A204.1 (cell line): ENCODE measurements around the gene POU4F2.

Experiments used
- FAIRE-seq: peaks from 2 replicates; lab custom pipeline; 2012; peaks lifted over from hg19 to GRCh38; lab: Jason Lieb, UNC

Gene POU4F2, protein sequence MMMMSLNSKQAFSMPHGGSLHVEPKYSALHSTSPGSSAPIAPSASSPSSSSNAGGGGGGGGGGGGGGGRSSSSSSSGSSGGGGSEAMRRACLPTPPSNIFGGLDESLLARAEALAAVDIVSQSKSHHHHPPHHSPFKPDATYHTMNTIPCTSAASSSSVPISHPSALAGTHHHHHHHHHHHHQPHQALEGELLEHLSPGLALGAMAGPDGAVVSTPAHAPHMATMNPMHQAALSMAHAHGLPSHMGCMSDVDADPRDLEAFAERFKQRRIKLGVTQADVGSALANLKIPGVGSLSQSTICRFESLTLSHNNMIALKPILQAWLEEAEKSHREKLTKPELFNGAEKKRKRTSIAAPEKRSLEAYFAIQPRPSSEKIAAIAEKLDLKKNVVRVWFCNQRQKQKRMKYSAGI

DNA sequence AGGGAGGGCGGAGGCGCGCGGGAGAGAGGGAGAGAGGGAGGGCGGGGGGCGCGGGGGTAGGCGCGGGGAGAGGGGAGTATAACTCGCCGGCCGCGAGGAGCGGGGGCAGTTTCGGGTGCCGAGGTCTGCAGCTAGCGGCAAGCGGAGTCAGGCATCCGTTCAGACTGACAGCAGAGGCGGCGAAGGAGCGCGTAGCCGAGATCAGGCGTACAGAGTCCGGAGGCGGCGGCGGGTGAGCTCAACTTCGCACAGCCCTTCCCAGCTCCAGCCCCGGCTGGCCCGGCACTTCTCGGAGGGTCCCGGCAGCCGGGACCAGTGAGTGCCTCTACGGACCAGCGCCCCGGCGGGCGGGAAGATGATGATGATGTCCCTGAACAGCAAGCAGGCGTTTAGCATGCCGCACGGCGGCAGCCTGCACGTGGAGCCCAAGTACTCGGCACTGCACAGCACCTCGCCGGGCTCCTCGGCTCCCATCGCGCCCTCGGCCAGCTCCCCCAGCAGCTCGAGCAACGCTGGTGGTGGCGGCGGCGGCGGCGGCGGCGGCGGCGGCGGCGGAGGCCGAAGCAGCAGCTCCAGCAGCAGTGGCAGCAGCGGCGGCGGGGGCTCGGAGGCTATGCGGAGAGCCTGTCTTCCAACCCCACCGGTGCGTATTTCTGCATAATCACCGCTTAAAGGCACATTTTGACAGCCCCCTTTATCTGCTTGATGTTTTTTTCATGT is at the start of gene POU4F2:
POU4F2 (plus strand) TSS at position 108 of the 720 bp plus-strand sequence; CDS start at position 356, 248 bp downstream.
- FAIRE-seq = no peak

DNA sequence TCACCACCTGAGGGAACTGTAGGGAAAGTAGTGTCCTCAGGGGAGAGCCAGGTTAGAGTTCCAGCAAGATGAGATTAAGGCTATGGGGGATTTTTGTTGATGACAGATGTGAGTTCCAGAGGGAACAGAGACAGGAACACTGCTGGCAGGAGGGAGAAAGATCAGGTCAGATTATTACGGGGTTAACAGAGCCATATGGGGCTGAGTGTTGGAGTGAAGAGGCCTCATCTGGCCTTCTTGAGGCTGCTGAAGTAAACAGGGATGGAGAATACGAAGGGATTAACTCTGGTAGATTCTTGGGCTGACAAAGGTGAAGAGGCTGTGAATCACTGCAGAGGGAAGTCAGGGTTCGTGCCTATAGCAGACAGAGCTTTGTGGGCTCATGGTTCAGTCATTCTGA is 47.9 kb upstream of the POU4F2 start:
- FAIRE-seq = no peak

DNA sequence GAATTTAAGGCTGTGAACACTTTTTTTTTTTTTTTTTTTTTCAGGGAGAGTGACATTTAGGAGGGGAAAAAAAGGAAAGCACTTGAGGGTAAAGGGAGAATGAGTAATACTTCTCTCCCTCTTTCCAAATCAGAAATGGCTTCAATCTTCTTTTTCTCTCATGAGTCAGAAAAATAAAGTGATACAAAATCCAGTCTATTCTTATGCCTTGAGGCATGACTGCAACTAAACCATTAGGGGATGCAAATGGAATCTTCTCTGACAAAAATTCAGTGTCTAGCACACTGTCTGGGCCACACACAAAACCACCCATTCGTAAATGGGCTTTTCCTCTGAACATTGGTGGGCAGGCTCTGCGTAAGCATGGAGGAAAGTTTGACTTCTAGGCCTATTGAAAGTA is 46.7 kb upstream of the POU4F2 start:
- no peak for FAIRE-seq

DNA sequence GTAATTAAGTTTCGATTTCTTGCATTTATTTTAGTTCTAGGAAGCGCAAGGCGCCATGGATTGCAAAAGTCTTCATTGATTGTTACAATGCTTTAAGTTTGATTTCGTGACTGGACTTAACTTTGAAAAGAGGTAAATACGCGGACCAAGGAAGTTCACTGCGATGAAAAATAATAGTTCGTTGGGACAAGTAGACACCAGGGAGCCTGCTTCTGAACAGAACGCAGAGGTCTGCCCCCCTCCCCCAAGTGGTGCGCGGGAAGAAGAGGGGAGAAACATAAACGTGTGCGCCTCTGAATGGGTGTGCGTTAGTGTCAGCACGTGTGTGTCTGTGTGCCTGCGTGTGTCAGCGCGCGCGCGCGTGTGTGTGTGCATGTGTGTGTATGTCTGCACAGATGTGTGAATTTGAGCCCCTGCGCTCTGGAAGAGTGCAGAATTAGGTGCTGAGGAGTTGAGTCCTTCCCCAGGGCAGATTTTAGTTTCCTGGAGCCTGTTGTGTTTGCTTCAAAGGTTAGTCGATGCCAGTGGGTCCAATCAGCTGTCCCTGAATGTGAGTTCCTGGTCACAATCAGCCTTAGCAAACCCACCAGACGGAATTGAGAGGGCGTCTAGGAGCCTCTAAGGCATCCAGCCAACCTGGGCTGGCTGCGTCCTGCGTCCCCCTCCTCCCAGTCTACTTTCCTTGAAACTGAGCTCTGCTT is 5.8 kb upstream of the POU4F2 start:
- FAIRE-seq = no peak

DNA sequence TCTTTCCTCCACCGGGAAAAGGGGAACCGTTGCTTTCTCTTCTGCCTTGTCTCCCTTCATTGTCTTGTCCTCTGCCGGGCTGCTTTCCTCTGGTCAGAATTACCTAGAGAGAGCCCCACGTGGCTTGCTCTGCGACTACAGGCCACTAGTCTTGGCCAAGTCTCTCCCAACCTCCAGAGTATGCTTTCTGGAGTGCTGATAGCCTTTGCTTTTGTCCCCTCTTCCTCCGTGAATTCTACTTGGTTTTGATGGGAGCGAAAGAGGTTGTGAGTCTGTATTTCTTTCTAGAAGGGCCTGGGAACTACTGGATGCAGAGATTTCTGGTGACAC is 5.3 kb upstream of the POU4F2 start:
- FAIRE-seq = no peak

DNA sequence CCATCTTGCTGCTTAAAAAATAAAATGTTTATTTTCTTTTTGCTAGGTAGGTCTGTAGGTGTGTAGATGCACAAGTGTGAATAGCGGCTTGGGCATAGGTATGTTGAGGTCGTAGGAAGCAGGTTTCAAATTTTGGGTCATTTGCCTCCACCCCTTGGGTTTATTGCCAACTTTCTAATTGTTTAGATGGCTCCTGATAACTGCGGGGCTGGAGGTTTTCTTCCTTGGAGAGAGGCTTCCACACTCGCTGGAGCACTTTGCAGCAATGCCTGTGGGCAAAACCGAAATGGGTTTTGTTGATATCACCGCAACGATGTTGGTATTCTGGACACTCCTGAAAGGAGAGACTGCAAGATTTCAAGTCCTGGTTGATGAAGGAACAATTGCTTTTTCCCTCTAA is 3.9 kb upstream of the POU4F2 start:
- FAIRE-seq = no peak

DNA sequence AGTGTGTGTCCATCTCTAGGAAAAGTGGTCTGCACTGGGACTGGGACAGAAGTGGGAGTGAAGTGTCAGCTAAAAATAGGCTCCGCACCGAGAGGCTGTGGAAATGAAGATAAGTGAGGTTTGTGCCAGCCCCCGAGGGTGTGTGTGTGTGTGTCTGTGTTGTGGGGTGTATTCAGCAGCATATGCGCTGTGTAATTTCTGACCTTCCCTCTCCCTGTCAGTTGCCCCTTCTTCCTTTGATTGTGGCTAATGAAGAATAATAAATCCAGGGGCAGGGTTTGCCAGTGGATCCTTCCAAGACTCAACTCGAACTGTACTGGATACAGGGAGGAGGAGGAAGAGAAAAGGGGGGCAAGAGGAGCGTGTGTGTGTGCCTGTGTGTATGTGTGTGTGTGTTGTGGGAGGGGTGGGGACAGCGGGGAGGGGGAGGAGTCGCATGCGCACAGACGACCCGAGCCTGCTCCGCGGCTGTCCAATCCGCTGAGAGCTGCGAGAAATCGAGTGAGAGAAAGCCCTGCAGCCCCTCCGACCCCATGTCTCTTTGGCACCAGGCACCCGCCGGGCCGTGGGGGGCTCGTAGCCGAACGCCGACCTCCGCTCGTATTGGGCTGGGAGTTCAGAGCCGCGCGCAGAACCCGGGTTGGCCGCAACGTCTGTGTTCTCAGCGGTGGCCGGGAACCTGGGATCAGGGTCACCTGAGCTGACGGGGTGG is 916 bp upstream of the POU4F2 start:
- FAIRE-seq = no peak

DNA sequence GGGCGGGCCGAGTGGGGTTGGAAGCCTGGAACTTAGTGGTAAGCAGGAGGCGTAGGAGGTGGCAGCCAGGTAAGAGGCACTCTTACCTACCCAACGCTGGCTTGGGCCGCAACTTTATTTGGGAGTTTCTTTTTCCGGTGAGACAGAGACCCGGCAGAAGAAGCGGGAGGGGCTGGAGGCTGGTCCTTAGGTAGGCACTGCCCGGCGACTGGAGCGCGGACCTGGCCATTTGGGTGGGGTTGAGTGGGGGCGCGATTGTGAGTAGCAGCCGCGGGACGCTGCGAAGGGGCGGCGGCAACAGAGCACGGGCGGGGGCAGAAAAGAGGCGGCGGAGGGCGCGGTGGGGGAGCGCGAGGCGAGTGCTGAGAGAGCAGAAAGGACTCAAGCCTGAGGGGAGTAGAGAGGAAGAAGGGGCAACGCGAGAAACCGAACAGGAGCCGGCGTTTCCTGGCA is 334 bp upstream of the POU4F2 start:
- no peak for FAIRE-seq

DNA sequence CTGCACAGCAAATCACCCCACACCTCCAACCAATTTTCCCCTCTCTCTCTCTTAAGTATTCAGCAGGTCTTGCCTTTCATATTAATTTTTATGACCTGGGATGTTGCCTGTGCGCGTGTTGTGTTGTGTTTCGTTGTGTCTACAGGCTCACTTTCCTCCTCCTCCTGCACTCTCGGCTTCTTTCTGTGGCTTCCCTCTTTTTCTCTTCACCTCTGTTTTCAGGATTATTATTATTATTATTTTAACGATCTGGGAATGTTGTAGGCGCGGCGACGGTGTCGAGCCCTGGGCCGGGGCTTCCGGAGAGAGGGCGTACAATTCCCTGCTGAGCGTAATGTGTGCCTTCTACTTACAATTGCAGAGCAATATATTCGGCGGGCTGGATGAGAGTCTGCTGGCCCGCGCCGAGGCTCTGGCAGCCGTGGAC is 826 bp downstream of the POU4F2 start:
- FAIRE-seq = no peak

DNA sequence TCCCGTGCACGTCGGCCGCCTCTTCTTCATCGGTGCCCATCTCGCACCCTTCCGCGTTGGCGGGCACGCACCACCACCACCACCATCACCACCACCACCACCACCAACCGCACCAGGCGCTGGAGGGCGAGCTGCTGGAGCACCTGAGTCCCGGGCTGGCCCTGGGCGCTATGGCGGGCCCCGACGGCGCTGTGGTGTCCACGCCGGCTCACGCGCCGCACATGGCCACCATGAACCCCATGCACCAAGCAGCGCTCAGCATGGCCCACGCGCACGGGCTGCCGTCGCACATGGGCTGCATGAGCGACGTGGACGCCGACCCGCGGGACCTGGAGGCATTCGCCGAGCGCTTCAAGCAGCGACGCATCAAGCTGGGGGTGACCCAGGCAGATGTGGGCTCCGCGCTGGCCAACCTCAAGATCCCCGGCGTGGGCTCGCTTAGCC is 1.4 kb downstream of the POU4F2 start:
- FAIRE-seq = no peak

DNA sequence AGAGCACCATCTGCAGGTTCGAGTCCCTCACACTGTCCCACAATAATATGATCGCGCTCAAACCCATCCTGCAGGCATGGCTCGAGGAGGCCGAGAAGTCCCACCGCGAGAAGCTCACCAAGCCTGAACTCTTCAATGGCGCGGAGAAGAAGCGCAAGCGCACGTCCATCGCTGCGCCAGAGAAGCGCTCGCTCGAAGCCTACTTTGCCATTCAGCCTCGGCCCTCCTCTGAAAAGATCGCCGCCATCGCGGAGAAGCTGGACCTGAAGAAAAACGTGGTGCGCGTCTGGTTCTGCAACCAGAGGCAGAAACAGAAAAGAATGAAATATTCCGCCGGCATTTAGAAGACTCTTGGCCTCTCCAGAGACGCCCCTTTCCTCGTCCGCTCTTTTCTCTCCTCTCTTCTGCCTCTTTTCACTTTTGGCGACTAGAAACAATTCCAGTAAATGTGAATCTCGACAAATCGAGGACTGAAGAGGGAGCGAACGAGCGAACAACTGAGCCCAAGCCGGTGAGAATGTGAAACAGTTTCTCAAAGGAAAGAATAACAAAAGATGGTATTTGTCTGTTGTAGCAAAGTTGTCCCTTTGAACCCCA is 1.9 kb downstream of the POU4F2 start:
- FAIRE-seq = no peak

DNA sequence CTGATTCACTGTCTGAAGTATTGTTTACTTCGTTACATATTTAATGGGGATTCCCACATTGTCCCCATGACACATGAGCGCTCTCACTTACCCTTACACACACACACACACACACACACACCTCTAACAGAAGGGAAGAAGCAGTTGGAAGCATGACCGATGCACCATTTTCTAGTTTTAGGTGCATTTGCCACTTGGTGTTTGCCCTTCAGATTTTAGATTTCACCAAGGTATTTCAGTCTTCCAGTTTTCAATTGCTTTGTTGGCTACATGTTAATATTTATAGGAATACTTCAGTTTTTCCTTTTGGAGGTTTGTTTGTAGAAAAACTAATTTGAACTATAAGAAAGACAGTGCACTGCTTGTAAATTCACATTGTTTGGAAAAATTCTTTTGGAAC is 3.1 kb downstream of the POU4F2 start:
- no peak for FAIRE-seq

DNA sequence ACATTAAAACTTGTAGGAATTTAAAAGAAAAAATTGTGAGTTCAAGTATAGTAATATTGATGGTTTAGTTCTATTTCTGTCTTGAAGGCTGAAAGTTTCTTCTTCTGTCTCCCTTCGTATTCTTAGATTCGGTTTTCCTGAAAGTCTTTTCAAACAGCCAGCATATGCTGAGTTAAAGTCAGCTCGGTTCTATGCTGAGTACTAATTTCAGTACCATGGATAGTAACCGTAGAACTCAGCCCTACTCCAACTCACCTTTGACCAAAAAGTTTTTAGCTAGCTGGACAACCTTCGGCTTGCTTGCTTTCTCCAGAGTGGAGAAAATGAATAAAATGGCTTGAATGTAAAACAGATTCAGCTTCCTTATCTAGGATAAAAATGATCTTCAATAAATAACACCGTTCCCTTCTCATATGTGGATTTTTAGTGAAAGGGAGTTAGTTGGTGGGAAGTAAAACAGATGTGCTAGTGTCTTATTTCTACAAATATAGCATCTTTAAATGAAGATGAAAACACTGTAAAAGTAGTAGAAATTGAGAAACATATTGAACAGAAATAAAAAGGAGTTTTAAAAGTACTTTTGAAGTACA is 5.2 kb downstream of the POU4F2 start:
- FAIRE-seq = no peak

DNA sequence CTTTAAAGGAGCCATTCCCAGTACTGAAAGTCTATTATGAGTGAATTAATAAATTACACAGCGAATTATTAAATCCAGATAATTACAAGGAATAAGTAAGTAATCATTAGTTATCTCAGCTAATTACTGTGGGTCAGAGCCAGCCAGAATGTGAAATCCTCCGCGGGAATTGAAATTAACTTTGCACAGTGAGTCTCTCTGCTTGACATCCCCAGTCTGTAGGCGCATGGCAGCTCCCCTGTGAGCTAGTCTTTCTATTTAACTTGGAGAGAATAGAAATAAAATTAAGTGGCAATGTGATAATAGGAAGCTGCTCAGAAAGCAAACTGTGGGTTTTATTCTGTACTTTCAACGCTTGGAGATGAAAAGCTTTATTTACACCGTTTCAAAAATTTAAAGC is 7.2 kb downstream of the POU4F2 start:
- FAIRE-seq = no peak

DNA sequence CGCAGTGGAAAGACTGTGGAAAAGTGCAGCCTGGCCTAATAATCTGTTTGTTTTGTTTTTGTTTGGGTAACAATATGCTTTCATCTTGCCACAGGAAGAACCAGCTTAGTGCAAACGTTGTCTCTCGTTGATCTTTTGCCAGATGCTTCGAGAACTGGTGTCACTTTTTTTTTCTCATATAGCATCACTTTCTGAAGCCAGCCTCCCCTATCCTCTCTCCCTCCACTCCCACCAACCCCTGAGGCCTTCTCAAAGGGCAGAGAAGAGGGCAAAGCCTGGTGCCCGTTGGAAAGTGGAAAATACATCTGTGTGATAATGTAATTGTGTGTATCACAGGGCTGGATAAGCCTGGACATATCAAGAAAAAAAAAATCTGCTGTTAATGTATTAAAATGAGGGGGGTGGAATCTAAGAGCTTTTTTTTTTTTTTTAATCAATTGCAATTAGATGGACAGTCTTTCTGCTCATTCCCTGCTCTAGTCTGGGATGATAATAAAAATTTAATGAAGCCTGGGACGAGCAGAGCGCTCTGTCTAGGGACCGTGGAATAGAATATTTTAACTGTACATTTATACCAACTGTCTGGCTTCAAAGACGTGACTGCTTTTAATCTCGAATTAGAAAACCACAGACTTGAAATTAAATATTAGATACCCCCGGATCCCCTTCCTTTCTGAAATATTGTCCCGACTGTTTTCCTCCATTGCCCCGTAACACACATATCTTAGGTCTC is 8.1 kb downstream of the POU4F2 start:
- FAIRE-seq = no peak

DNA sequence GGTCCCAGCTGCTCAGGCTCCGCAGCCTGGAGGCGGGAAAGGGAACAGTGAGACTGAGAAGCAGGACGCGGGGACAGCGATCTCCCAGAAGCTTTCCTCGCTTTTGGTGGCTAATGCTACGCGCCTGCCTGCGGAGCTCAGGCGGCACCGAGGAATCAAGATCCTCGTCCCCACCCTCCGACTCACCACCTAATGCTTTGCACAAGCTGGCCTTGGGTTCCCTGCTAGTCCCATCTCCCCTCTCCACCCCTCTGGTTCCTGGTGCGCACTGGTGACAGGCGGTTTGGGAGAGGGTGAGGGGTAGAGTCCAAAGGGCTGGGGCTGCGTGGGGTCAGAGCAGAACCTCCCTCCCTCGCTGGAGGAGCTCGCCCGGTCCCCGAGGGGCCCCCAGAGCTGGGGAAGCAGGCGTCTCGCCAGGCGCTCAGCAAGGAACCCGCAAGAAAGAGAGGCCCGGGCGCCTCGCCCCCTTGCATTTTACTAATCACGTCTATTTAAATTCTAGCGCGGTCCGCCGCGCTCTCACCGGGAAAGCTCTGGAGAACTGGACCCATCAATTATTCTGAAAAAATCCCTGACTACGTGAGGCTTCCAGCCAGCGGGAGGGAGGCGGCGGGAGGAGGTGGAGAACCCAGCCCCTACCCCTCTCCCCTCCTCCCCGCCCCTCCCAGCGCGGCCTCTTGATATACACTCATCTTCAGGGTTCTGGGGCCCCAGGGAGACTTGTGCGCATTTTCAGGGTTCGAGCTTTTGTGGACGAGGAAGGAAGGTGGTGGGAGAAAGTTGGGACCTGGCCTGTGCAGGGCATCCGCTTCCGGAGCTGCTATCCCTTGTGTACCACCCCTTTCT is 9.1 kb downstream of the POU4F2 start:
- FAIRE-seq = no peak

DNA sequence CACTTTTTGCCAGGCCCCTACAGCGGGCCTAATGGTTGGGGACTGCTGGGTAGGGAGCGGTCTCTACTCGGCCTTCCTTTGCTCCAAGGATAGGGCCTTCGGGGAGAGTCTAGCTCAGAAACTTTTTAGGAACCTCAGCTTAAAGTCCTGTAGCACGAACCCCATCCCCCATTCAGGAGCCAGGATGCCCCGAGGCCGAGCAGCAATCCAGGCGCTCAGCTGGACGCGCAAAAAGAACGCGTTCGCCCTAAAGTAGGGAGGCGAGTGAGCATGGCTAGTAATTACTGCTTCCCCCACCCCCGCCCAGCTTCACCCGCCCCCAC is 9.7 kb downstream of the POU4F2 start:
- FAIRE-seq = no peak

DNA sequence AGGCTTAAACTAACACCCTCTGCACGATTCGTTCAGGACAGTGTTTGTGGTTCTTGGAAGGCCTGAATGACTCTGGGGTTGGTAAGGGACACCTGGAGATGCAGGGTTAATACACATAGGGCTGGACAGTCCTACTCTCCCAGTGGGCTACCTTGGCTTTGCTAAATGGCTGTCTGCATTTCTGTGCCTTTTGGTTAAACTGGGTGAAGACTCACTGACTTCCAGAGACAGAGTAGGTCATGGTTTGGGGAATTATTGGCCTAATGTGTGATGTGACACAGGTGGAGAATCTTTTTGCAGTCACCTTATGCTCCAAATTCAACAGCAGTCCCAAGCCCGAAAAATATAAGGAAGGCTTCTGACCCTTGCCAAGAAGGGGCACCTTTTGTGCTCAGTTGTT is 10.5 kb downstream of the POU4F2 start:
- FAIRE-seq = no peak

DNA sequence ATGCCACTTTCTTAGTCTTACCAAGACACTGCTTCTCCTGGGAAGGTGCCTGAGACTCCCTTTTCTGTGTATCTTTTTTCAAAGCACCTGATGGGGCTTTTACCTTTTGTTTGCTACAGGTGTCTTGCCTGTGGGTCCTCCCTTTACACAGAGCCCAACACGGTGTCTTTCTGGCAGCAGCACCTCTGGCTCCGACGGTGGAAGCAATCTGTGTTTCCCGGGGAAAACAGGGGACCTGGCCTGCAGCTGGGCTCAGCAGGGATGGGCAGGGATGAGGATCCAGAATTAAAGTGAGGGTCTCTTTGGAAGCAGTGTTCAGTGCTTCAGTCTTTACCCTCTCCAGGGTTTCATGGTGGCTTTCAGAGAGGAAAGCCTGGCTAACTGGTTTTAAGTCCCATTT is 11.3 kb downstream of the POU4F2 start:
- FAIRE-seq = no peak
